SK-N-SH treated with all-trans-retinoic acid at 6 μM for 48 hours (cell line): ENCODE measurements around the gene TMEM240.
"Not testable (repeated sequence)": the region's sequence is repeated elsewhere in the genome, so short reads cannot be mapped to it uniquely, and the experiment has no call there.

Source experiments
- ATAC-seq: fragments of 200-7000 bp; cut with Tn5 transposase; 3 replicates; pipeline ENCODE4 v1.9.1; 2020; ENCODE audit warnings: mild to moderate bottlenecking, moderate library complexity
- ARNTL ChIP-seq: fragments of 450-650 bp; formaldehyde crosslinking; IDR thresholded peaks from 2 replicates; pipeline ENCODE4 v1.5.0; 2020; ENCODE audit warnings: low read depth, mild to moderate bottlenecking, moderate library complexity, borderline replicate concordance
- ESRRG ChIP-seq: fragments of 250-450 bp; sonication (Bioruptor Pico); IDR thresholded peaks from 2 replicates; pipeline ENCODE4 v1.6.1; 2021; ENCODE audit warnings: mild to moderate bottlenecking
- PATZ1 ChIP-seq: fragments of 250-450 bp; sonication (Bioruptor Pico); IDR thresholded peaks from 2 replicates; pipeline ENCODE4 v1.8.0; 2020; ENCODE audit warnings: mild to moderate bottlenecking, moderate library complexity, borderline replicate concordance
- SNAI2 ChIP-seq: fragments of 250-450 bp; sonication (Bioruptor Pico); IDR thresholded peaks from 2 replicates; pipeline ENCODE4 v1.5.0; 2020; ENCODE audit warnings: mild to moderate bottlenecking, moderate library complexity
- TCF4 ChIP-seq: fragments of 250-450 bp; sonication (Bioruptor Pico); IDR thresholded peaks from 2 replicates; pipeline ENCODE4 v1.8.0; 2021; ENCODE audit warnings: mild to moderate bottlenecking, moderate library complexity, borderline replicate concordance
- TOX ChIP-seq: fragments of 250-450 bp; sonication (Bioruptor Pico); IDR thresholded peaks from 2 replicates; pipeline ENCODE4 v1.8.0; 2021; ENCODE audit warnings: mild to moderate bottlenecking, moderate library complexity, borderline replicate concordance

TMEM240 gene

GRCh38 chr1:1489231-1489630 is 51.2 kb downstream of the TMEM240 start (continued):
- no peak for TF ChIP-seq PATZ1 (CRISPR knock-in tag)
- no peak for TF ChIP-seq ESRRG (CRISPR knock-in tag)
- no peak for TF ChIP-seq TCF4 (CRISPR knock-in tag)
- no peak for TF ChIP-seq TOX
- no peak for TF ChIP-seq SNAI2 (CRISPR knock-in tag)

- ATAC-seq = no peak
- no peak for TF ChIP-seq ARNTL (CRISPR knock-in tag)
Observed at GRCh38 chr1:1487701-1488100, 52.7 kb downstream of the TMEM240 start.

GRCh38 chr1:1485755-1486317 is 54.6 kb downstream of the TMEM240 start:
- ATAC-seq = not testable (repeated sequence)

GRCh38 chr1:1484976-1485750 is 55.3 kb downstream of the TMEM240 start:
- not testable (repeated sequence) for ATAC-seq
